Measurements from ENCODE around the gene ITIH3. TPM values are rescaled to one million over a fixed set of nuclear protein-coding genes. Genes with fewer than 3 reads are reported as not detected.
A peak's percentile ranks its signal among the peaks of the same experiment; 100 is the strongest.

The ITIH3 gene
- total and polyA plus RNA-seq, 2 of the 8 experiments (the other 6 are each of a cell fraction or from before 2014, with no cell fraction given) = not detected

GRCh38 chr3:52829482-52829881, 34.9 kb downstream of the ITIH3 start:
- Histone ChIP-seq H4K5ac (ENCODE audit: insufficient read length, low read depth, low read length) (no peak overlapping the region), H3K27me3 (replicated peaks in 1 of 4; ENCODE audit: control insufficient read depth in 3 of 4, extremely low read depth in 1 of 4, insufficient read depth in 3 of 4, low read length in 3 of 4) (no peaks in the 10 kb centered on the region), H3K23ac (ENCODE audit: insufficient read length) (no peak overlapping the region), H3K4ac (replicated peaks; ENCODE audit: insufficient read length, low read depth, low read length) (no peak overlapping the region), H3K18ac (ENCODE audit: extremely low read depth, low read length) (no peak overlapping the region), H3K36me3 (ENCODE audit: control insufficient read depth in 2 of 4, insufficient read depth in 4 of 4, low read length in 3 of 4) (no peaks in the 10 kb centered on the region), H3K56ac (replicated peaks; ENCODE audit: insufficient read length, low read depth, low read length) (no peak overlapping the region), H3K9ac (replicated peaks in 1 of 4; ENCODE audit: extremely low read depth in 1 of 4, low read depth in 3 of 4, low read length in 3 of 4) (no peak overlapping the region), H3K4me1 (replicated peaks in 1 of 4; ENCODE audit: control insufficient read depth in 3 of 4, insufficient read depth in 4 of 4, low read length in 3 of 4) (peaks cover 0 to 7% (median 2%) of the 10 kb centered on the region in 4 experiments; a peak in 2 of 7 replicates), H3K23me2 (ENCODE audit: low read depth, low read length) (no peaks in the 10 kb centered on the region), H4K91ac (replicated peaks; ENCODE audit: insufficient read length, low read length) (no peak overlapping the region), H4K20me1 (replicated peaks in 1 of 2; ENCODE audit: control insufficient read depth in 1 of 2, insufficient read depth in 2 of 2, low read length in 2 of 2) (no peaks in the 10 kb centered on the region), H3K79me2 (ENCODE audit: control insufficient read depth in 1 of 2, insufficient read depth in 2 of 2, low read length in 2 of 2) (no peaks in the 10 kb centered on the region), H3K4me3 (ENCODE audit: extremely low read depth in 1 of 4, insufficient read depth in 2 of 4, low read depth in 3 of 4, low read length in 4 of 4) (no peak overlapping the region), H2BK120ac (replicated peaks; ENCODE audit: low read depth, low read length) (no peak overlapping the region), H3K14ac (ENCODE audit: insufficient read length) (no peak overlapping the region), H3K27ac (ENCODE audit: low read depth, low read length) (no peak overlapping the region), H2AK5ac (ENCODE audit: low read depth, low read length) (no peak overlapping the region), H3K79me1 (ENCODE audit: low read depth, low read length) (no peaks in the 10 kb centered on the region), H2BK20ac (ENCODE audit: low read length) (no peak overlapping the region), H3K9me3 (ENCODE audit: insufficient read depth in 2 of 2, low read depth in 1 of 2, low read length in 1 of 2) (no peaks in the 10 kb centered on the region), H2BK12ac (ENCODE audit: low read depth, low read length) (no peak overlapping the region), H2BK15ac (ENCODE audit: low read length) (no peak overlapping the region), H2AFZ (ENCODE audit: low read length) (no peak overlapping the region), H2BK5ac (ENCODE audit: low read depth, low read length) (no peak overlapping the region), H4K8ac (ENCODE audit: extremely low read depth, insufficient read depth, low read length) (peak overlapping the region; percentile 53; the same call in 1 of the 2 replicates), H3K4me2 (ENCODE audit: insufficient read depth in 1 of 2, low read depth in 2 of 2, low read length in 2 of 2) (no peak overlapping the region)
- FAIRE-seq = no peak
- no peak for DNase-seq (ENCODE audit: low read depth in 1 of 2, low spot score in 2 of 2)
- 80% methylated on average over 3 of the region's 3 CpGs; no CpG with 5 or more reads in 1 of the 2 experiments for WGBS, 2 experiments (ENCODE audit: extremely low coverage in 1 of 2, insufficient coverage in 1 of 2, insufficient read length in 1 of 2, insufficient replicate concordance in 2 of 2, low coverage in 1 of 2, low lambda C conversion rate in 2 of 2, missing lambda C conversion rate in 1 of 2)
- CTCF ChIA-PET (ENCODE audit: partially characterized antibody) = interaction anchor here (0.6 to 4.7 kb wide), 8 partner anchors 8 to 382 kb away, joined by 3 to 24 read pairs (median 3); no protein-coding TSS in a partner anchor
- POLR2A ChIA-PET (ENCODE audit: partially characterized antibody) = interaction anchor here (1.2 kb wide), 1 partner anchor 9 kb away, joined by 8 read pairs; no protein-coding TSS in a partner anchor
- TF ChIP-seq JUN (IDR thresholded peaks at IDR 0.05; ENCODE audit: low read depth, low read length) = no peak
- no peak for TF ChIP-seq SP1 (IDR thresholded peaks at IDR 0.05; ENCODE audit: low read depth, low read length)
- no peak for TF ChIP-seq YY1 (IDR thresholded peaks at IDR 0.05; ENCODE audit: low read depth, low read length)
- no peak for TF ChIP-seq HDAC6 (IDR thresholded peaks at IDR 0.05; ENCODE audit: low read depth, low read length)
- no peak for TF ChIP-seq POLR2AphosphoS5 (IDR thresholded peaks at IDR 0.05; ENCODE audit: low read depth, low read length)
- TF ChIP-seq RFX5 (IDR thresholded peaks at IDR 0.05; ENCODE audit: borderline replicate concordance, low read depth, low read length) = no peak
- TF ChIP-seq HDAC2 (IDR thresholded peaks at IDR 0.05; ENCODE audit: borderline replicate concordance in 1 of 2, low read depth in 2 of 2, low read length in 2 of 2) = no peak
- no peak for TF ChIP-seq NRF1 (IDR thresholded peaks at IDR 0.05; ENCODE audit: low read depth, low read length)
- no peak for TF ChIP-seq USF2 (IDR thresholded peaks at IDR 0.05; ENCODE audit: low read length)
- TF ChIP-seq CTBP2 (IDR thresholded peaks at IDR 0.05; ENCODE audit: borderline replicate concordance, insufficient read depth, insufficient read length, low read length) = no peak
